H1 (cell line): ENCODE data around the gene FAIM2. TPM values are rescaled to one million over a fixed set of nuclear protein-coding genes. Genes with fewer than 3 reads are reported as not detected.

Experiments
- CTCF ChIA-PET: fragments of 300-600 bp; sonication (Branson Sonifier 250); formaldehyde crosslinking; loops from one replicate; lab custom pipeline; 2021; ENCODE audit not compliant: partially characterized antibody; lab: Charles Lee
- POLR2A ChIA-PET: fragments of 300-600 bp; sonication (Branson Sonifier 250); formaldehyde crosslinking; loops from one replicate; lab custom pipeline; 2021; ENCODE audit warnings: inconsistent platforms; ENCODE audit not compliant: partially characterized antibody; lab: Charles Lee
- DNase-seq, 2 experiments: peaks; one replicate each; pipeline versions ENCODE4 v3.0.0 to v3.0.0-alpha.2; 2010 to 2022; ENCODE audit warnings: low spot score in 2 of 2, low read depth in 1 of 2, mixed read lengths in 1 of 2
- FAIRE-seq: peaks from 2 replicates; lab custom pipeline; 2011; peaks lifted over from hg19 to GRCh38; lab: Jason Lieb, UNC
- H2AFZ ChIP-seq: 2 replicates; pipeline ENCODE4 v1.8.1; 2012; ENCODE audit warnings: low read length, inconsistent platforms
- H2AK5ac ChIP-seq: 2 replicates; pipeline ENCODE4 v1.6.1; 2013; ENCODE audit warnings: low read depth, low read length
- H2BK120ac ChIP-seq: replicated peaks from 2 replicates; pipeline ENCODE3; 2013; ENCODE audit warnings: low read depth, low read length, inconsistent platforms
- H2BK12ac ChIP-seq: 2 replicates; pipeline ENCODE4 v1.6.1; 2013; ENCODE audit warnings: low read depth, low read length
- H2BK15ac ChIP-seq: 2 replicates; pipeline ENCODE4 v1.6.1; 2013; ENCODE audit warnings: low read length
- H2BK20ac ChIP-seq: 2 replicates; pipeline ENCODE4 v1.6.1; 2013; ENCODE audit warnings: low read length
- H2BK5ac ChIP-seq: 2 replicates; pipeline ENCODE4 v1.6.1; 2013; ENCODE audit warnings: low read depth, low read length
- H3K14ac ChIP-seq: 2 replicates; pipeline ENCODE4 v1.6.1; 2013; ENCODE audit warnings: inconsistent platforms; ENCODE audit not compliant: insufficient read length
- H3K18ac ChIP-seq: 2 replicates; pipeline ENCODE4 v1.6.1; 2013; ENCODE audit warnings: low read length; ENCODE audit errors: extremely low read depth
- H3K23ac ChIP-seq: 2 replicates; pipeline ENCODE4 v1.6.1; 2013; ENCODE audit warnings: inconsistent platforms; ENCODE audit not compliant: insufficient read length
- H3K23me2 ChIP-seq: 2 replicates; pipeline ENCODE4 v1.6.1; 2013; ENCODE audit warnings: low read depth, low read length
- H3K27ac ChIP-seq: 2 replicates; pipeline ENCODE4 v1.6.1; 2011; ENCODE audit warnings: low read depth, low read length, inconsistent platforms
- H3K27me3 ChIP-seq, 4 experiments: replicated peaks in 1 of 4; 1 replicate in 1 of 4; 2 replicates in 3 of 4; pipeline versions ENCODE4 v1.6.1 to v1.8.1; 2011 to 2013; ENCODE audit warnings: low read length in 3 of 4, mild to moderate bottlenecking in 3 of 4, inconsistent platforms in 2 of 4, mixed read lengths in 2 of 4, moderate library complexity in 1 of 4; ENCODE audit not compliant: control insufficient read depth in 3 of 4, insufficient read depth in 3 of 4; ENCODE audit errors: extremely low read depth in 1 of 4
- H3K36me3 ChIP-seq, 4 experiments: 2 replicates each; pipeline versions ENCODE4 v1.6.1 to v1.8.1; 2011 to 2013; ENCODE audit warnings: mild to moderate bottlenecking in 4 of 4, low read length in 3 of 4, moderate library complexity in 2 of 4, control low read depth in 1 of 4, inconsistent platforms in 1 of 4; ENCODE audit not compliant: insufficient read depth in 4 of 4, control insufficient read depth in 2 of 4
- H3K4ac ChIP-seq: replicated peaks from 2 replicates; pipeline ENCODE3; 2013; ENCODE audit warnings: low read length, low read depth, mixed read lengths, inconsistent platforms; ENCODE audit not compliant: insufficient read length
- H3K4me1 ChIP-seq, 4 experiments: replicated peaks in 1 of 4; 1 replicate in 1 of 4; 2 replicates in 3 of 4; pipeline versions ENCODE4 v1.6.1 to v1.8.1; 2011 to 2013; ENCODE audit warnings: low read length in 3 of 4, inconsistent platforms in 2 of 4, mixed read lengths in 1 of 4; ENCODE audit not compliant: insufficient read depth in 4 of 4, control insufficient read depth in 3 of 4
- H3K4me2 ChIP-seq, 2 experiments: 2 replicates each; pipeline versions ENCODE4 v1.6.1 to v1.8.1; 2011 to 2013; ENCODE audit warnings: low read depth in 2 of 2, low read length in 2 of 2, control low read depth in 1 of 2, inconsistent platforms in 1 of 2, mild to moderate bottlenecking in 1 of 2; ENCODE audit not compliant: insufficient read depth in 1 of 2
- H3K4me3 ChIP-seq, 4 experiments: fragments of 200-600, 300-600 bp in 1 of 4; sonication (generic), shearing (Covaris generic), sonication (Bioruptor Twin) in 1 of 4; 2 replicates each; pipeline versions ENCODE4 v1.5.1 to v1.8.1; 2011 to 2016; ENCODE audit warnings: low read length in 4 of 4, low read depth in 3 of 4, control low read depth in 2 of 4, inconsistent platforms in 2 of 4, mild to moderate bottlenecking in 2 of 4, mixed read lengths in 1 of 4, moderate library complexity in 1 of 4; ENCODE audit not compliant: insufficient read depth in 2 of 4; ENCODE audit errors: extremely low read depth in 1 of 4
- H3K56ac ChIP-seq: replicated peaks from 2 replicates; pipeline ENCODE3; 2013; ENCODE audit warnings: low read depth, mild to moderate bottlenecking, mixed read lengths, low read length, inconsistent platforms; ENCODE audit not compliant: insufficient read length
- H3K79me1 ChIP-seq: 2 replicates; pipeline ENCODE4 v1.6.1; 2013; ENCODE audit warnings: low read depth, low read length, control low read depth
- H3K79me2 ChIP-seq, 2 experiments: 2 replicates each; pipeline versions ENCODE4 v1.6.1 to v1.8.1; 2012 to 2013; ENCODE audit warnings: low read length in 2 of 2, mild to moderate bottlenecking in 2 of 2, inconsistent platforms in 1 of 2; ENCODE audit not compliant: insufficient read depth in 2 of 2, control insufficient read depth in 1 of 2
- H3K9ac ChIP-seq, 4 experiments: replicated peaks in 1 of 4; 1 replicate in 1 of 4; 2 replicates in 3 of 4; pipeline versions ENCODE4 v1.6.1 to v1.8.1; 2011 to 2013; ENCODE audit warnings: low read depth in 3 of 4, low read length in 3 of 4, control low read depth in 2 of 4, mild to moderate bottlenecking in 2 of 4, moderate library complexity in 2 of 4, inconsistent platforms in 1 of 4; ENCODE audit errors: extremely low read depth in 1 of 4
- H3K9me3 ChIP-seq, 2 experiments: 2 replicates each; pipeline versions ENCODE4 v1.6.1 to v1.8.1; 2012 to 2013; ENCODE audit warnings: mild to moderate bottlenecking in 2 of 2, moderate library complexity in 2 of 2, control low read depth in 1 of 2, inconsistent platforms in 1 of 2, low read depth in 1 of 2, low read length in 1 of 2, mixed read lengths in 1 of 2; ENCODE audit not compliant: insufficient read depth in 2 of 2
- H4K20me1 ChIP-seq, 2 experiments: replicated peaks in 1 of 2; 2 replicates each; pipeline versions ENCODE3 to v1.8.1; 2011 to 2013; ENCODE audit warnings: inconsistent platforms in 2 of 2, low read length in 2 of 2, mild to moderate bottlenecking in 1 of 2; ENCODE audit not compliant: insufficient read depth in 2 of 2, control insufficient read depth in 1 of 2
- H4K5ac ChIP-seq: 2 replicates; pipeline ENCODE4 v1.6.1; 2013; ENCODE audit warnings: low read length, low read depth, mixed read lengths, inconsistent platforms; ENCODE audit not compliant: insufficient read length
- H4K8ac ChIP-seq: 2 replicates; pipeline ENCODE4 v1.8.0; 2013; ENCODE audit warnings: mild to moderate bottlenecking, moderate library complexity, low read length, inconsistent platforms; ENCODE audit not compliant: insufficient read depth; ENCODE audit errors: extremely low read depth
- H4K91ac ChIP-seq: replicated peaks from 2 replicates; pipeline ENCODE3; 2013; ENCODE audit warnings: low read length, mixed read lengths, inconsistent platforms; ENCODE audit not compliant: insufficient read length
- BRCA1 ChIP-seq: IDR thresholded peaks from 2 replicates; pipeline ENCODE4 v1.6.1; 2012; ENCODE audit warnings: low read depth, low read length, improper control_type of control experiment
- CBX5 ChIP-seq: fragments of 300-800, 300-1000 bp; sonication (generic); IDR thresholded peaks from 2 replicates; pipeline ENCODE4 v1.7.1; 2016; ENCODE audit warnings: antibody characterized with exemption, low read length, low read depth
- EZH2 ChIP-seq: fragments of 200-600 bp; sonication (generic); IDR thresholded peaks from 2 replicates; pipeline ENCODE4 v1.7.1; 2012; ENCODE audit warnings: low read depth, mild to moderate bottlenecking, moderate library complexity, low read length, inconsistent platforms; ENCODE audit not compliant: severe bottlenecking
- GTF2F1 ChIP-seq: IDR thresholded peaks from 2 replicates; pipeline ENCODE4 v1.6.1; 2012; ENCODE audit warnings: low read depth, low read length, improper control_type of control experiment, borderline replicate concordance
- HDAC2 ChIP-seq, 2 experiments: fragments of 300-600 bp in 1 of 2; sonication (generic) in 1 of 2; IDR thresholded peaks; 2 replicates each; pipeline ENCODE4 v1.6.1; 2011 to 2012; ENCODE audit warnings: low read depth in 2 of 2, low read length in 2 of 2, mild to moderate bottlenecking in 2 of 2, moderate library complexity in 2 of 2, borderline replicate concordance in 1 of 2, inconsistent platforms in 1 of 2
- KDM1A ChIP-seq: fragments of 200-600, 300-600 bp; sonication (generic); IDR thresholded peaks from 2 replicates; pipeline ENCODE4 v1.7.1; 2016; ENCODE audit warnings: mild to moderate bottlenecking, low read length, borderline replicate concordance
- MAX ChIP-seq: IDR thresholded peaks from 2 replicates; pipeline ENCODE4 v1.6.1; 2012; ENCODE audit warnings: inconsistent platforms
- RAD21 ChIP-seq, 2 experiments: IDR thresholded peaks in 1 of 2; conservative IDR thresholded peaks in 1 of 2; 2 replicates each; pipeline ENCODE4 v1.6.1; 2011; ENCODE audit warnings: low read depth in 2 of 2, low read length in 2 of 2, improper control_type of control experiment in 1 of 2, inconsistent platforms in 1 of 2, mild to moderate bottlenecking in 1 of 2, moderate library complexity in 1 of 2
- RFX5 ChIP-seq: IDR thresholded peaks from 2 replicates; pipeline ENCODE4 v1.6.1; 2011; ENCODE audit warnings: low read depth, low read length, improper control_type of control experiment, borderline replicate concordance
- SAP30 ChIP-seq: fragments of 300-600 bp; sonication (generic); IDR thresholded peaks from 2 replicates; pipeline ENCODE4 v1.7.1; 2012; ENCODE audit warnings: low read length, moderate library complexity, mild to moderate bottlenecking, inconsistent platforms; ENCODE audit not compliant: insufficient read depth, insufficient replicate concordance
- SP1 ChIP-seq: IDR thresholded peaks from 2 replicates; pipeline ENCODE4 v1.6.1; 2011; ENCODE audit warnings: low read depth, low read length
- WGBS, 2 experiments: shearing (Covaris generic) in 1 of 2; methylation state at CpG; one replicate each; pipeline versions ENCODE4 v1.1.6 to v1.1.7; 2013 to 2015; ENCODE audit warnings: low lambda C conversion rate in 2 of 2, mixed read lengths in 2 of 2, inconsistent platforms in 1 of 2, low coverage in 1 of 2, missing lambda C conversion rate in 1 of 2; ENCODE audit not compliant: insufficient replicate concordance in 2 of 2, insufficient coverage in 1 of 2, insufficient read length in 1 of 2; ENCODE audit errors: extremely low coverage in 1 of 2, missing lambda C conversion rate in 1 of 2; 5-methylcytosine and 5-hydroxymethylcytosine counted together
- polyA plus RNA-seq, 7 experiments: library from polyadenylated mRNA; depleted of rRNA in 3 of 7; stranded (reverse) in 5 of 7; unstranded in 2 of 7; fragments of >200 nt in 5 of 7; fragments of 200-250 nt in 2 of 7; gene quantifications; 1 replicate in 5 of 7; 2 replicates in 1 of 7; 4 replicates in 1 of 7; pipeline versions ENCODE4 v1.2.1 to v1.2.3, GENCODE V29; 2011 to 2013; ENCODE audit warnings: missing spikeins in 2 of 7, mixed read lengths in 2 of 7
- total RNA-seq: library from RNA; stranded (reverse); fragmentation: NEBNext Ultra II Directional; extraction: Animal tissue kit (Norgen Biotek cat#: 25700); gene quantifications from 2 replicates; pipeline ENCODE4 v1.2.1, GENCODE V29; 2021

Gene FAIM2
- total and polyA plus RNA-seq, 2 of the 8 experiments (the other 6 are each of a cell fraction or from before 2014, with no cell fraction given) = 0.89 to 1.3 TPM

- TF ChIP-seq RFX5 = no peak
- no peak for TF ChIP-seq RAD21 (IDR thresholded peaks at IDR 0.05 in 1 of 2, conservative IDR thresholded peaks at IDR 0.05 in 1 of 2; ENCODE audit: low read depth in 2 of 2, low read length in 2 of 2)
- no peak for TF ChIP-seq SP1
- no peak for TF ChIP-seq KDM1A
- no peak for TF ChIP-seq EZH2
- TF ChIP-seq SAP30 = no peak
- TF ChIP-seq GTF2F1 = no peak
- TF ChIP-seq CBX5 = no peak
- no peak for TF ChIP-seq MAX
- no peak for TF ChIP-seq HDAC2 (IDR thresholded peaks at IDR 0.05; ENCODE audit: borderline replicate concordance in 1 of 2, low read depth in 2 of 2, low read length in 2 of 2)
- no peak for TF ChIP-seq BRCA1
Observed at GRCh38 chr12:49892084-49892731, 11.5 kb downstream of the FAIM2 start.

More at GRCh38 chr12:49892084-49892731, 11.5 kb downstream of the FAIM2 start:
- Histone ChIP-seq H3K56ac (no peak overlapping the region), H3K36me3 (no peaks in the 10 kb centered on the region), H4K8ac (no peak overlapping the region; the same call in 1 of the 2 replicates), H3K79me2 (no peaks in the 10 kb centered on the region), H3K27me3 (peaks cover 0 to 11% (median 2%) of the 10 kb centered on the region in 4 experiments; a peak in 5 of 7 replicates), H3K23me2 (no peaks in the 10 kb centered on the region; the same call in 1 of the 2 replicates), H2BK15ac (no peak overlapping the region), H2BK12ac (no peak overlapping the region), H2AK5ac (peak overlapping the region; percentile 82; the same call in 1 of the 2 replicates), H2AFZ (no peak overlapping the region), H3K18ac (no peak overlapping the region), H3K4me1 (peaks cover 0 to 11% (median 6%) of the 10 kb centered on the region in 4 experiments; a peak in 5 of 7 replicates), H3K14ac (no peak overlapping the region), H4K20me1 (no peaks in the 10 kb centered on the region), H3K4ac (no peak overlapping the region), H4K5ac (no peak overlapping the region), H2BK120ac (no peak overlapping the region), H3K23ac (no peak overlapping the region), H3K9me3 (no peaks in the 10 kb centered on the region), H4K91ac (no peak overlapping the region), H2BK20ac (no peak overlapping the region), H3K4me3 (no peak overlapping the region), H2BK5ac (no peak overlapping the region), H3K4me2 (no peak overlapping the region), H3K27ac (no peak overlapping the region), H3K9ac (no peak overlapping the region), H3K79me1 (no peaks in the 10 kb centered on the region)
- POLR2A ChIA-PET = interaction anchor here (0.6 kb wide), 1 partner anchor 56 kb away, joined by 4 read pairs; no protein-coding TSS in a partner anchor
- no peak for DNase-seq
- WGBS, 2 experiments = 86% methylated on average over 10 of the region's 10 CpGs; no CpG with 5 or more reads in 1 of the 2 experiments
- CTCF ChIA-PET = interaction anchor here (0.7 to 12.4 kb wide), 11 partner anchors 9 to 241 kb away, joined by 3 to 107 read pairs (median 5); no protein-coding TSS in a partner anchor
- no peak for FAIRE-seq
